Stimulated activated CD8-positive, alpha-beta memory T cell treated with anti-CD3 and anti-CD28 coated beads, Interleukin-7, amount 100 ng/mL, for 1 hour (primary cell): Measurements from ENCODE around the gene TMEM235.

ENCODE experiments used
- DNase-seq, 2 donors: peaks; one replicate each; pipeline ENCODE4 v3.0.0-alpha.2; 2020; ENCODE audit warnings: low read depth in 2 of 2

Gene TMEM235

DNA sequence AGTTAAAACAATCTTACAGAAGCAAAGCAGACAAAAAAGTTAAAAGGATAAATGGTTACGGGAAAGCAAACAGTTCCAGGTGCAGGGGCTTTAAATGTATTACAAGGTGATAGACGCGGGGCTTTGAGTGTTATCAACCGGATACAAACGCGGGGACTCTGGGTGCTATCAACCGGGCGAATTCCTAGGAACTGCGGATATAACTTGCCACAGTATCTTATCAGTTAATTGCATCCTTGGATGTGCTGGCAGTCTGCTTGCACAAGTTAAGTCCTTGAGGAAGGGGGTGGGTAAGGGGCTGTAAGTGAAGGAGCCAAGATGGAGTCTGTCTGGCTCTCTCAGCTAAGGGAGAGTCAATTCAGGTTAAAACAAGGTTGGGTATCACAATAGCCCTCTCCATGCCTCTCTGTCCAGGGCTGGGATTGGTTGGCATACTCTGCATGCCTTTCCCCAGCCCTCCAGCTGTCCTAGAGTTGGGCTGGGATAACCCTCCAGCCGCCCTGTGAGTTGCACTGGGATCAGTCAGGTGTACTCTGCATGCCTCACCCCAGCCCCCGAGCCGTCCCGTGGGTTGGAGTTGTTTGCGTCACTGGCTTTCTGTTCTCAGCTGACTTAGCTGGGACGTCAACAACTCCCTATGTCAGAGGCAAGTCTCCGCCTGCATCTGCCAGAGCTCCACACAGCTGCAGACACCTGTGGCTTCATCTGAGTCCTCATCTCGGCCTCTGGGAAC lies 40.9 kb downstream of the TMEM235 start:
- no peak for DNase-seq

DNA sequence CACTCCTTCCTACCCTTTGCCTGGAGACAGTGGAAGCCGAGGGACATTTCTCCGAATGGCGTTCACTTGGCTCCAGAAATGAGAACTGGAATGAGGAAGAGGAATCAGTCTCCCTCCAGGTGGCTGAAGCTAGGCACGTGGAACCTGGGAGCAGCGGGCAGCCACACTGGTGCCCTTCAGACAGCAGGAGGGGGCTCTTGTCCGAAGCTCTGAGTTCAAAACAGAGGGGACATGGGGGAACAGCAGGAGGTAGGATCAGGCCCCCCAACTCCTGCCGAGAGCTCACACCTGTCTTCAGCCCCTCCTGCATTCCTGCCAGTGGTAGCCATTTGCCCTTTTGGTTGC lies 41.5 kb downstream of the TMEM235 start:
- DNase-seq: no peak

DNA sequence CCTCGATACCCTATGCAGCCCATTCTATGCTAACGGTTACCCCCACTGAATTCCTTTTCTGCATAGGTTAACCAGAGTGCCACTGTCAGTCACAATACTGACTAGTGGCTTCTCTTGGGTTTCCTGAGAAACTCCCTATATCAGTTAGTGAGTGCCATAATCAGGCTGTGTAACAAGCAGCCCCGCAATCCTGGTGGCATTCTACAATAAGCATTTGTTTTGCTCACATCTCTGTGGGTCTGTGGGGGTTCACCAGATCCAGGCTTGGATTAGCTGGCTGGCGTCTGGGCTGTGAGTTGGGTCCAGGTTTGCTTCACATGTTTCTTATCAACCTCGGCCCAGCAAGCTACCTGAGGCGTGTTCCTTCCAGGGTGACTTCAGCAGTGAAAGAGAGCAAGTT lies 42.4 kb downstream of the TMEM235 start:
- DNase-seq: no peak

DNA sequence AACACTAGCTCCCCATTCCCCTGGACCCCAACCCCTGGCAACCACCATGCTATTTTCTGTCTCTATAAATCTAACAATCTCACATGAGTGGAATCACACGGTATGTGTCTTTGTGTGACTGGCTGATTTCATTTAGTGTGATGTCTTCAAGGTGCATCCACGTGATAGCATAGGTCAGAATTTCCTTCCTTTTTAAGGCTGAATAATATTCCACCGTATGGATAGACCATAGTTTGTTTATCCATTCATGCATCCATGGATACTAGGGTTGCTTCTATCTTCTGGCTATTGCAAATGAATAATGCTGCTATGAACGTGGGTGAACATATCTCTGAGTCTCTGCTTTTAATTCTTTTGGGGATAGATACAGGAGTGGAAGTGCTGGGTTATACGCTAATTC lies 43.9 kb downstream of the TMEM235 start:
- no peak for DNase-seq

DNA sequence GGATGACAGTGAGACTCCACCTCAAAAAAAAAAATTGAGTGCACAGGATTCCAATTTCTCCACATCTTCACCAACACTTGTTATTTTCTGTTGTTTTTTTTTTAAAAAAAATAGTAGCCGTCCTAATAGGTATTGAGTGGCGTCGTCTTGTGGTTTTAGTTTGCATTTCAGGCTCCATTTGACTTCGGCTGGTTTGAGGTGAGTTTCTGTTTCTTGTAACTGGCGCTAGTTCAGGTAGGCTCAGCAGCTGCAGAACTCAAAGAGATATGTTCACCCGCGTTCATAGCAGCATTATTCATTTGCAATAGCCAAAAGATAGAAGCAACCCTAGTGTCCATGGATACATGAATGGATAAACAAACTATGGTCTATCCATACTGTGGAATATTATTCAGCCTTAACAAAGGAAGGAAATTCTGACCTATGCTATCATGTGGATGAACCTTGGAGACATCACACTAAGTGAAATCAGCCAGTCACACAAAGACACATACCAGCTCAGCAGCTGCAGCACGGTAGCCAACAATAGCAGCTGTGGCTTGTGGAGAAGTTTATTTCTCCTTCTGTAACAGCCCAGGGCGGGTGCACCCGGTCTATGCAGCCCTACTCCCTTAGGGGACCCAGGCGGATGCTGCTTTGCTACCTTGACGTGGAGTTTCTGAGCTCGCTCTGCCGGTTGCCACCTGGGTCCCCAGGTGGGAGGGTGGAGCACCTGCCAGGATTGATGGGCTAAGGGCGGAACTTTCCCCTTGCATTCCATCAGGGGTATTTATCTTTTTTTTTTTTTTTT lies 44.9 kb downstream of the TMEM235 start:
- DNase-seq: no peak

DNA sequence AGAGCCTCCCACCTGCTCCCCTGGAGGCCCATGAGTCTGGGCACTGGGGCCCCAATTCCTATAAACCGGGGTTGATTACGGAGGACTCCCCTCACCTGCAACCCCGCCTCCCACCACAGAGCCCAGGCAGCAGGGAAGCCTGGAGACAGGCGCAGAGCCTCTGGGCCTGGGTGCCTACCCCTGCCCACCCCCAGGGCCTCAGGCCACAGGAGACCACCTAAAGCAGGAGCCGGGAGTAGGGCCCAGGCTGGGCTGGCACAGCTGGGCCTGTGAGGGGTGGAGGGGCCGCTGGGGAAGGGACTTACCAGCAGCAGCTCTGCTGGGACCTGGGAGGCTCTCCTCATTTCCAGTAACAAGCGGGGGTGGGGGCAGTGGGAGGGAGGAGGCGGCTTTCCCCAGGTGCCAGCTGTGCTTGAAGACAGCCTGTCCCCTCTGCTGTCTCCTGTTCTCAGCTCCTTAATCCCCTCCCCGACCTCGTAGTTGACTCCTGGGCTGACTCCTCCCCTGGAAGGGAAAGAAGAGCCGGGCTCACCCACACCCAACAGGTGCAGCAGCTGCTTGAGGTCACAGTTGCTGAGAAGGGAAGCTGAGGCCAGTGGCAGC lies 46.8 kb downstream of the TMEM235 start:
- no peak for DNase-seq

DNA sequence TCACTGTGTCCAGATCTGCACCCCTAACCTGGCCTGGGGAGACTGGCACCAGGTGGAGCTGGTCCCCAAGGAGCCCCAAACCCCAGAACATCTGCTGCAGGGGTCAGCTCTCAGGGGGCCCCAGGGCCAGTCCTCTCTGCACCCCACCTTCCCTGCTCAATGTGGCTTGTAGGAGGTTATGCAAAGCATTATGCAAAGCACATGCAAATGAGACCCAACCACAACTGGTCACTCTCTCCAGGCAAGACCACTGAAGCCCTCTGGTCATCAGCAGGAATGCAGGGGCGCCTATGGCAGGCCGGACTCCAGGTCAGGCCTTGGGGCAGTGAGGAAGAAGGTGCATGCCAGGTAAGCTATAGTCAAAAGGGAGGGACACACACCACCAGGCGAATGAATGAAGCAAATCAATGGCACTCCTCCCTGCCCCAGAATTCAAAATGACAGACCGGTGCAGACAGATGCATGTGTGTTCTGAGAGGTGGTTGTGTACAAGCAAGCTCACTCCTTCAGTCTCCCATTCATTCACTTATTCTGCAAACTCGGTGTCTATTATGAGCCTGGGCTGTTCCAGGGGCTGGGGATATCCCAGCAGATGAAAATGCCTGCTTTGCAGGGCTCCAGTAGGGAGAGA lies 48.0 kb downstream of the TMEM235 start:
- DNase-seq: no peak

DNA sequence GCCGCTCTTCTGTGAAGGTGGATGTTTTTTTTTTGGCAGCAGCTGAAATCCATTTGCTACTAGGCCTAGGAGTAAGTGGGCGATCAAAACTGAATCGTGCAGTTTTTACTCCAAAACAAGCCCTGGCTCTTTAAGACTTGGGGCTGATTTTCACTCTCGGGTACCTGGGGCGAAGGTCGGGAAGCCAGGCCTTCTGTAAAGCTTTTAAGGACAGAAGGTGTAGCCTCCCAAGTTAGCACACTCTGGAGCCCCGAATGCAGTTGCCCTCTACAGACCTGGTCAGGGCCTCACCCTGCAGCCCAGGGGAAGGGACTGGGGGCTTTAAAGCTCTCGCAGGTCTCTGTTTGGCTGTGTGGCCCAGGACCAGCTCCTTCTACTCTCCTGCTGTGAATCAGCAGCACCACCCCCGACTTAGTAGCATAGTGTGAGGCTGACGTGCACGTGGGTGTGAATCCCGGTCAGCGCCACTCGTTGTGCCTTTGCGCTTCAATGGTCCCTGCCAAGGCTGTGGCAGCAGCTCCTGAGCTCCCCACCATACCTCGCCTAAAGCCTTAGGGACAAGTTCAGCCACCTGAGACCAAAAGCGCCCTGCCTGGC lies 49.9 kb downstream of the TMEM235 start:
- DNase-seq: no peak

DNA sequence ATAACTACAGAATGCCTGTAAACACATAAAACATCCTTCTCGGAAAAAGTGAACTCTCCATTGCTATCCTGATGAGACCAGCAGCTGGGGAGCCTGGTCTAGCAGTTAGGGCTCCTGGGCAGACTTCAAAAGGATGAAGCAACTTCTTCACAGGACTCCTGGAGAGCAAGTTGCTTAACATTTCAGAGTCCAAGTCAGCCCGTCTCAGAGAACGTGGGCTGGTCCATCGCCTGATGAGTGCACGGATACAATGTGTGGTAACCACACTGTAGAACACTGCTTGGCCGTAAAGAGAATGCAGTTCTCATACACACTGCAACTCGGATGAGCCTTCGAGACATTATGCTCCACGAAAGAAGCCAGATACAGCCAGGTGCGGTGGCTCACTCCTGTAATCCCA lies 52.7 kb downstream of the TMEM235 start:
- no peak for DNase-seq

DNA sequence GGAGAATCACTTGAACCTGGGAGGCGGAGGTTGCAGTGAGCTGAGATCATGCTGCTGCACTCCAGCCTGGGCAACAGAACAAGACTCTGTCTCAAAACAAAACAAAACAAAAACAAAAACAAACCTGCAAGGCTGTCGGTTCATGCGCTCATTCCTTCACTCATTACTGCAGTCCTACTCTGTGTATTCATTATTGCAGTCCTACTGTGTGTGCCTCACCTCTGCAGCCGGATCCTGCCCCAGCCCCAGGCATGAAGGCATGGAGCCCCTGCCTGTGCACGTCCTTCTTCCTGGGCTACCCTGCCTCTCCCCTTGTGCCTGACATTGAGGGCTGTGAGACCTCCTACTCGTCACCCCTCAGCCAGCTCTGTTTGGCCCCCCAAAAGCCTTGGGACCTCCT lies 57.6 kb downstream of the TMEM235 start:
- DNase-seq: no peak

DNA sequence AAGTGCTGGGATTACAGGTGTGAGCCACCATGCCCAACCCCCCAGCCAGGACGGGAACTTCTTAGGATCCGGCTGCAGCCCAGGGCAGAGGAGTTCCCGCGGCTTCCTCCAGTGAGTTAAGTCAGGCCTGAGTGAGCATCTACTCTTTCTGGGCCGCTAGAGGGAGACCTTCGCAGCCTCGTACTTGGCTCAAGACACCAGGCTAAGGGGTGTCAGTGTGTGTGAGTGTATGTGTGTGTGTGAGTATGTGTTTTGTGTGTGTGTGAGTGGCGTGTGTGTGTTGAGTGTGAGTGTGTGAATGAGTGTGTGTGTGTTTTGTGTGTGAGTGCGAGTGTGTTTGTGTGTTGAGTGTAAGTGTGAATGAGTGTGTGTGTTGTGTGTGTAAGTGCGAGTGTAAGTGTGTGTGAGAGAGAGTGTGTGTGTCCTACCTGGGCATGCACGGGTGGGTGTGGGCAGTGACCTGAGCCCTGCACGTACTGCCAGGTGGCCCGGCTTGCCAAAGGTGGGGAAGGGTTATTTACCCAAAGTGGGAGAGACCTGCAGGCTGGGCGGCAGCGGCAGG lies 58.5 kb downstream of the TMEM235 start:
- DNase-seq: peak; percentile 41 to 43
